Pancreas (tissue), 10 donors: Measurements from ENCODE around the gene CDC42. TPM values are rescaled to one million over a fixed set of nuclear protein-coding genes. Genes with fewer than 3 reads are reported as not detected.

Source experiments
- ATAC-seq, 4 donors: fragments of 200-7000 bp; cut with Tn5 transposase; one replicate each; pipeline versions ENCODE4 v1.8.0 to v1.9.1; 2020; ENCODE audit warnings: mild to moderate bottlenecking in 4 of 4, moderate library complexity in 4 of 4
- DNase-seq, 6 donors: peaks; one replicate each; pipeline ENCODE4 v3.0.0-alpha.2; 2020
- FAIRE-seq: peaks from 2 replicates; lab custom pipeline; 2012; peaks lifted over from hg19 to GRCh38; lab: Jason Lieb, UNC
- H3K27ac ChIP-seq, 4 donors: fragments of 200-600 bp; sonication (generic); 1 replicate in 3 of 4; 2 replicates in 1 of 4; pipeline versions ENCODE4 v1.5.0 to v1.8.0; 2020
- H3K27me3 ChIP-seq, 4 donors: fragments of 200-600 bp; one replicate each; pipeline ENCODE4 v1.8.0; 2021
- H3K36me3 ChIP-seq, 3 donors: fragments of 200-600 bp; sonication (generic) in 1 of 3; one replicate each; pipeline versions ENCODE4 v1.5.0 to v1.8.0; 2020 to 2021
- H3K4me1 ChIP-seq, 3 donors: fragments of 200-600 bp; one replicate each; pipeline ENCODE4 v1.8.0; 2021
- H3K4me3 ChIP-seq, 4 donors: fragments of 200-600 bp; sonication (generic) in 2 of 4; one replicate each; pipeline versions ENCODE4 v1.5.0 to v1.8.0; 2020 to 2021
- H3K9me3 ChIP-seq, 4 donors: fragments of 200-600 bp; one replicate each; pipeline ENCODE4 v1.8.0; 2021
- CTCF ChIP-seq, 4 donors: fragments of 200-600 bp; sonication (generic) in 3 of 4; IDR thresholded peaks; one replicate each; pipeline versions ENCODE4 v1.5.0 to v1.8.0; 2021; ENCODE audit warnings: antibody characterized with exemption in 4 of 4
- WGBS, 2 donors: extraction: QIAGEN DNeasy Blood & Tissue Kit; methylation state at CpG; one replicate each; pipeline ENCODE4 v1.1.7; 2013; 5-methylcytosine and 5-hydroxymethylcytosine counted together
- intact Hi-C, 3 donors: fragments of 100-400 bp; cut with DNase I; formaldehyde crosslinking; loops; one replicate each; pipeline versions ENCODE4 v1.11.1 to v1.14.2; 2022
- polyA plus RNA-seq, 2 donors: library from polyadenylated mRNA; stranded (reverse); fragments of 200-250 nt; gene quantifications; one replicate each; pipeline ENCODE4 v1.2.3, GENCODE V29; 2013
- total RNA-seq, 6 donors: library from RNA; stranded (reverse); fragmentation: NEBNext Ultra II Directional in 4 of 6; extraction: Animal tissue kit (Norgen Biotek cat#: 25700) in 4 of 6; gene quantifications; one replicate each; pipeline versions ENCODE4 v1.2.1 to v1.2.4, GENCODE V29; 2021 to 2023
- donor health status: healthy with polysubstance abuse.
- donor health status: DM: no; HTN: no; CAD: no; lungs with moderate emphysema.
- donor health status: DM: no; HTN: no; CAD: no.
- donor health status: control.
- donor health status: control.
- donor health status: Bipolar disorder and iron deficiency.
- donor health status: DM: yes; HTN: yes; CAD: no.
- donor health status: DM: no; HTN: no; CAD: no.
- donor health status: DM: no; HTN: no; CAD: no.
- donor health status: DM: yes; HTN: yes; CAD: no.

Gene CDC42
- total and polyA plus RNA-seq, 8 donors: 36.6 to 128 (median 63.4) TPM

GRCh38 chr1:22126531-22126930 lies 74.0 kb downstream of the CDC42 start:
- FAIRE-seq (no peak), DNase-seq (no peak), ATAC-seq (peak in 2 of 4 donors; percentile 29 to 42)
- no peaks in the 10 kb centered on the region for H3K27me3 ChIP-seq
- intact Hi-C loops: no loop called here
- WGBS, 2 donors: 89 to 90% methylated on average over 12 of the region's 12 CpGs
- H3K36me3 ChIP-seq: no peaks in the 10 kb centered on the region
- TF ChIP-seq CTCF (IDR thresholded peaks at IDR 0.05): no peak
- no peak overlapping the region for H3K27ac ChIP-seq
- H3K9me3 ChIP-seq: no peaks in the 10 kb centered on the region
- H3K4me3 ChIP-seq: no peak overlapping the region
- no peaks in the 10 kb centered on the region for H3K4me1 ChIP-seq

DNA sequence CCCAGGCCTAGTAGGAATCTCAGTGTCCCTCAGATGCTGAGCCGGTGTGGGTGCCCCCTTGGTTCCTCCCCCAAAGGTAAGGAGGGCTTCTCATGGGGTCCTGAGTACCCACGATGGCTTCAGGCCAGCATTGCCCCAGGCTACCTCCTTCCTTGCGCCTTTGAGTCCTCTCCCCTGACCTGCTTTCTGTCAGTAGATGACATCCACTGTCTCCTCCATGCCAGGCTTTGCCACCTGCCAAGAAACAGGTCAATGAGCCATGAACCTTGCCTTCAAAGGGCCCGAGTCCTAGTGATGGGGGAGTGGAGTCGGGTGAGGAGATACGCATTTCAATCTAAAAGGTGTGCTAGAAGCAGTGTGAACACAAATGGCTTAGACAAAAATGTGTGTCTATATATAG lies 74.7 kb downstream of the CDC42 start:
- no peak for TF ChIP-seq CTCF (IDR thresholded peaks at IDR 0.05)
- H3K4me3 ChIP-seq: no peak overlapping the region
- whole genome bisulfite sequencing, 2 donors: 74 to 83% methylated on average over 6 of the region's 6 CpGs
- intact Hi-C loops: no loop called here
- H3K9me3 ChIP-seq: no peaks in the 10 kb centered on the region
- no peak overlapping the region for H3K27ac ChIP-seq
- no peaks in the 10 kb centered on the region for H3K27me3 ChIP-seq
- H3K4me1 ChIP-seq: no peaks in the 10 kb centered on the region
- ATAC-seq (no peak), DNase-seq (no peak), FAIRE-seq (no peak)
- no peaks in the 10 kb centered on the region for H3K36me3 ChIP-seq

- intact Hi-C loops: no loop called here
- FAIRE-seq: no peak
- WGBS, 2 donors: 78 to 100% methylated on average over 3 of the region's 3 CpGs
Measured at GRCh38 chr1:22127731-22128130, 75.2 kb downstream of the CDC42 start.

DNA sequence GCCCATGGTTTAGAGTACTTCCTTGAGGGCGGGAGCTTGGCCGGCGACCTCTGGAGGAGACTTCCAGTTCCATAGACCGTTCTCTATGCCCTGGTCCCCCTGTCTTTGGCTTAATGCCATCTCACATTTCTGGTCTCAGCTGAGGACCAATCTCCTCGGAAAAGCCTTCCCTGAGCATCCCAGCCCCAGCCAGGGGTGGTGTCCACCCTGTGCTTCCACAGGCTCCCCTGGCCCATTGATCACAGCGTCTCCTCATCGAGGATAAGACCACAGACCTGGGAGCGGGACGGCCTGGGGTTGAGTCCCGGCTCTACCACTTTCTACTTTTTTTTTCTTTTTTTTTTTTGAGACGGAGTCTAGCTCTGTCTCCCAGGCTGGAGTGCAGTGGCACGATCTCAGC lies 75.9 kb downstream of the CDC42 start:
- ATAC-seq (no peak), DNase-seq (no peak), FAIRE-seq (no peak)
- TF ChIP-seq CTCF (IDR thresholded peaks at IDR 0.05): no peak
- Histone ChIP-seq H3K27ac (no peak overlapping the region), H3K36me3 (no peaks in the 10 kb centered on the region), H3K9me3 (no peaks in the 10 kb centered on the region), H3K4me1 (no peaks in the 10 kb centered on the region), H3K27me3 (no peaks in the 10 kb centered on the region), H3K4me3 (no peak overlapping the region)
- intact Hi-C loops: no loop called here
- 81 to 88% methylated on average over 12 of the region's 12 CpGs for WGBS, 2 donors

More at GRCh38 chr1:22127731-22128130, 75.2 kb downstream of the CDC42 start:
- Histone ChIP-seq H3K36me3 (no peaks in the 10 kb centered on the region), H3K4me3 (no peak overlapping the region), H3K27me3 (no peaks in the 10 kb centered on the region), H3K9me3 (no peaks in the 10 kb centered on the region), H3K27ac (no peak overlapping the region), H3K4me1 (no peaks in the 10 kb centered on the region)
- ATAC-seq: no peak
- DNase-seq: no peak
- no peak for TF ChIP-seq CTCF (IDR thresholded peaks at IDR 0.05)

GRCh38 chr1:22129501-22130117 lies 77.1 kb downstream of the CDC42 start:
- TF ChIP-seq CTCF (IDR thresholded peaks at IDR 0.05): no peak
- intact Hi-C loops: loop anchor here in 2 of 3 donors (10.0 kb wide), 3 partner anchors 275 to 515 kb away; partner anchors contain the start of gene C1QC (in 2 of the 2)

More at GRCh38 chr1:22129501-22130117, 77.1 kb downstream of the CDC42 start:
- 89 to 94% methylated on average over 29 of the region's 29 CpGs for WGBS, 2 donors
- Histone ChIP-seq H3K27ac (no peak overlapping the region), H3K36me3 (no peaks in the 10 kb centered on the region), H3K4me1 (no peaks in the 10 kb centered on the region), H3K27me3 (no peaks in the 10 kb centered on the region), H3K9me3 (no peaks in the 10 kb centered on the region), H3K4me3 (no peak overlapping the region)
- DNase-seq (no peak), FAIRE-seq (no peak), ATAC-seq (no peak)
